GM12864 (cell line): ENCODE measurements around the gene GRID1.

Experiments
- DNase-seq: peaks from one replicate; pipeline ENCODE4 v3.0.0-alpha.2; 2011; ENCODE audit warnings: low read depth
- H3K4me3 ChIP-seq: 2 replicates; pipeline ENCODE4 v1.5.1; 2011; ENCODE audit warnings: mild to moderate bottlenecking, low read depth, low read length, control low read depth
- CTCF ChIP-seq: IDR thresholded peaks from 2 replicates; pipeline ENCODE4 v1.5.1; 2011; ENCODE audit warnings: low read depth, mild to moderate bottlenecking, moderate library complexity, low read length, control low read depth, inconsistent platforms; ENCODE audit errors: missing control alignments

GRID1 gene

GRCh38 chr10:86205306-86206239 is 161.0 kb downstream of the GRID1 start:
- no peak for DNase-seq
- TF ChIP-seq CTCF: no peak
- H3K4me3 ChIP-seq: no peak overlapping the region

DNA sequence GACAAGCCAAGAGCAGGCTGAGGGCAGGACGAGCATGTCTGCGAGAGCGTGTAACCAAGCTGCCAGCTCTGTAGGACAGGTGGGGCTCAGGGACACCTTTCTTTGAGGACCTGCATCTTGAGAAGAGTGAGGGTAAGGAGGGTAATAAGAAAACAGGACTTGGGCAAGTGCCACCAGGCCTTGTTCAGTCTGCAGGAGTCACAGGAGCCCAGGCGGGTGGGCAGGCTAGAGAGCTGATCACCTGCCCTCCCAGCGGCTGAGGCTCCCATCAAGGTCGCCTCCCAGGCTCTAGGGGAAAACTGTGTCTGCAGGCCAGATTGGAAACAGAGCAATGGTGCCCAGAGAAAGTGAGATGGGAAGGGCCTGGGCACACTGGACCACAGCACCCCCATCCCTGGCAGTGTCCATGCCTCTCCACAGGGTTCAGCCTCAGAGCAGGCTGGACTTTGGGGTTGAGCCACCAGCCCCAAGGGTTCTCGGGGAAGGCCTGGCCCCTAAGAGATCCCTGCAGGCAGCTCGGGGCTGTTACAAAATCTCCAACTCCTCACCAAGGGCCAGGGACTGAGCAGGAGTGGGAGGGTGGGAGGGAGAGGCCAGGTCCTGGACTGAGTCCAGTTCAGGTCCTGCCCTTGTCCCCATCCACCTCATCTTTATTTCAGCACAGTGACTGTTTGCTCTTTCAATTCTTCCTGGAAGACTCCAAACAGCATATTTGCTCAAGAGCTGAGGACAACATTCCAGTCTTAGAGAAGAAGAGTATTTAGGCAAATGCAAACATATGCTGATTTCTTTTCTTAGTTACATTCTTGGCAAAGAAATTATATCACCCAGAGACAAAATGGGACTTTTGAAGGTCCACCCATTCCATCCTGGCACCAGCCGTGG is 161.9 kb downstream of the GRID1 start:
- no peak for DNase-seq
- H3K4me3 ChIP-seq: no peak overlapping the region
- TF ChIP-seq CTCF: no peak

DNA sequence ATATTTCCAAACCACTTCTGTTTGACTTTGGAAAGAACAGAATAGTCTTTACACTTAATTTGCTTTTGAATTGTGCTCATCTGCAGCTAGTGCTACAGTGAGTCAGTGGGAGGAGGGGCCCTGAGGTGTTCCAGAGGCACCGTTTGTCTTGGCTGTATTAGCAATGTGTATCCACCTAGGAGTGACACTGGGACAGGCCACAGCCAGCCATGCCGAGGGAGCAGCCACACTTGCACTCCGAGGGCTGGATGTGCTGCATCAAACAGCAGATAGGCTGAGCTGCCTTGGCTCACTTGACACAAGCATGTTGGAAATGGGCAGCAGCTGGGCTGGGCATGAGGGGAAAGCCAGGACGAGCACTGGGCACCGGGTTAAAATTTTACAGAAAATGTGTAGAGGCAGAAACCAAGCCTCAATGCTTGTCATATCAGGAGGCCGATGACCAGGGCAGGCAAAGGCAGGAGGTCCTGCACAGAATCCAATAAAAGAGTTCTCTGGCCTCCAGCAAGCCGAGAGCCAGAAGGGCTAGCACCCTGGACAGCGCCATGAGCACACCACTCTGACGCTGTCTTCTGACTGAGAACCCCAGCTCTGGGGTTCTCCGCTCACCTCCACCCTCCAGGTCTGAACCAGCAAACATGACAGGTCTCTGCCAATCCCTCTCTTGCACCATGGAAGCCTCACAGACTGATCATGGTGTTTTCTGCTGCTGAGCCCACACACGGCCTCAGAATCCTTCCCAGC is 163.3 kb downstream of the GRID1 start:
- DNase-seq: no peak
- H3K4me3 ChIP-seq: no peak overlapping the region
- TF ChIP-seq CTCF: no peak

DNA sequence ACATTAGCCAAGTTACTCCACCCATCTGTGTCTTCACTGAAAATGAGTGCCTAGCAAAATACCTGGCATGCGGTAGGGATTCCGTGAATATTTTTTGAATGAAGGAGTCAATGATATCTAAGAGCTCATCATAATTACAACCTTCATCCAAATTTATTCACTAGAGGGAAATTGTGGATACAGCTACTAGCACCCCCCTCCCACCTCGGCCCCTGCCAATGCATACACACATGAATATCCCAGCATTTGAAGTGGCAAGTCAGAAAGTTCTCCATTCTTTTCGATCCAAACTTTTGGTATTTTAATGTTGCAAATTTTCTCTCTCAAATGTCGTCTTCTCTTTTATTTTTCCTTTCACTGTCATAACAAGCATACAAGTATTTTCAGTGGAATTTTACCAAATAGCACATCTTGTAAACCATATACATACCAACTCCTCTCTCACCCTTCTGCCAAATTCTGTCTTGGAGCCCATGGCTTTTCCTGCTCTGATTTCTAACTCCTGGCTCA is 164.3 kb downstream of the GRID1 start:
- no peak overlapping the region for H3K4me3 ChIP-seq
- no peak for DNase-seq
- no peak for TF ChIP-seq CTCF

GRCh38 chr10:86200867-86201266 is 165.7 kb downstream of the GRID1 start:
- no peak overlapping the region for H3K4me3 ChIP-seq
- no peak for TF ChIP-seq CTCF
- DNase-seq: no peak

GRCh38 chr10:86200269-86200668 is 166.3 kb downstream of the GRID1 start:
- no peak for TF ChIP-seq CTCF
- H3K4me3 ChIP-seq: no peak overlapping the region
- no peak for DNase-seq
